ENCODE measurements around the gene ZNF280A. TPM values are rescaled to one million over a fixed set of nuclear protein-coding genes. Genes with fewer than 3 reads are reported as not detected.
"Not testable (repeated sequence)": the region's sequence is repeated elsewhere in the genome, so short reads cannot be mapped to it uniquely, and the experiment has no call there.

Gene ZNF280A
- polyA plus RNA-seq, 1 donor = not detected

DNA sequence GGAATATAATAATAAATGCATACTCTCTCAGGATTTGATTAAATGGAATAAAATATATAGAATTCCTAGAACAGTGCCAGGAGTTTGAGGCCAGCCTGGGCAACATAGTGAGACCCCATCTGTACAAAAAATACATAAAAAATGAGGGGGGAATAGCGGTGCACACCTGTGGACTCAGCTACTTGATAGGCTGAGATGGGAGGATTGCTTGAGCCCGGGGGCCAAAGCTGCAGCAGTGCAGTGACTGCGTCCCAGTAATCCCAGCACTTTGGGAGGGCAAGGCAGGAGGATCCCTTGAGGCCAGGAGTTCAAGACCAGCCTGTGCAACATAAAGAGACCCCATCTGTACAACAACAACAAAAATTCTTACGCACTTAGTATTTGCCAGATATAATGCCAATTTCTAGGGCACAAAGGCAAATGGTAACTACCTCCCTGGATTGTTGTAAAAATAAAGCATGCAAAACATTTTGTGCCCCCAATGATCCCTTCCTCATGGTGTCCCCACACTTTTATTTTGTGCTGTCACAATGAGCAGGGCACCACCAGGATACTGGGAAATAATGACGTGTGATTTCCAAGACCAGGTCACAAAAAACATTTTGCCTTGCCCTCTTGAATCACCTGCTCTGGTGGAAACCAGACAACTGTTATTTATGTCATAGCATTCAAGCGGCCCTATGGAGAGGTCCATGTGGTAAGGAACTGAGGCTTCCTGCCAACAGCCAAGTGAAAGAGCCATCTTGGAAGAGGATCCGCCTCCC, 18.3 kb upstream of the ZNF280A start:
- H3K27ac ChIP-seq (ENCODE audit: low read length) = no peak overlapping the region
- no CpG with 5 or more reads among the region's 7 CpGs for WGBS (ENCODE audit: insufficient coverage, low lambda C conversion rate)
- H3K4me1 ChIP-seq (ENCODE audit: control insufficient read depth, insufficient read depth, low read length) = no peaks in the 10 kb centered on the region
- H3K4me3 ChIP-seq (ENCODE audit: low read length) = no peak overlapping the region
- no peaks in the 10 kb centered on the region for H3K36me3 ChIP-seq (ENCODE audit: control insufficient read depth, insufficient read depth, low read length)
- DNase-seq = no peak
- peaks cover 5% of the 10 kb centered on the region for H3K27me3 ChIP-seq (ENCODE audit: control insufficient read depth, insufficient read depth, low read length)
- H3K9me3 ChIP-seq (ENCODE audit: control insufficient read depth, low read depth, low read length) = no peaks in the 10 kb centered on the region

DNA sequence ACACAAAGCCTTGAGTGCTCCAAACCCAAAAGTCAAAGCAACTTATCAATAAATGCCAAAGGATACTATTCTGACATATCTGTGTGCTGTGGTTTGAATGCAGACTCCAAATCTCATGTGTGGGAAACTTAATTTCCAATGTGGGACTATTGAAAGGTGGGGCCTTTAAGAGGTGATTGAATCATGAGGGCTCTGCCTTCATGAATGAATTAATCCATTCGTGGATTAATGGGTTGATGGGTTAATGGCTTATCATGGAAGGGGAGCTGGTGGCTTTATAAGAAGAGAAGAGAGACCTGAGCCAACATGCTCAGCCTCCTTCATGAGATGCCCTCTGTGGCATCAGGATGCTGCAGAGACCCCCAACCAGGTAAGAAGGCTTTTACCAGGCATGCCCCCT, 16.8 kb upstream of the ZNF280A start:
- no peaks in the 10 kb centered on the region for H3K36me3 ChIP-seq (ENCODE audit: control insufficient read depth, insufficient read depth, low read length)
- DNase-seq = no peak
- H3K4me3 ChIP-seq (ENCODE audit: low read length) = no peak overlapping the region
- H3K9me3 ChIP-seq (ENCODE audit: control insufficient read depth, low read depth, low read length) = no peaks in the 10 kb centered on the region
- H3K27ac ChIP-seq (ENCODE audit: low read length) = no peak overlapping the region
- no peaks in the 10 kb centered on the region for H3K4me1 ChIP-seq (ENCODE audit: control insufficient read depth, insufficient read depth, low read length)
- H3K27me3 ChIP-seq (ENCODE audit: control insufficient read depth, insufficient read depth, low read length) = peaks cover 5% of the 10 kb centered on the region
- WGBS (ENCODE audit: insufficient coverage, low lambda C conversion rate) = 17% methylated on average over 1 of the region's 1 CpG

DNA sequence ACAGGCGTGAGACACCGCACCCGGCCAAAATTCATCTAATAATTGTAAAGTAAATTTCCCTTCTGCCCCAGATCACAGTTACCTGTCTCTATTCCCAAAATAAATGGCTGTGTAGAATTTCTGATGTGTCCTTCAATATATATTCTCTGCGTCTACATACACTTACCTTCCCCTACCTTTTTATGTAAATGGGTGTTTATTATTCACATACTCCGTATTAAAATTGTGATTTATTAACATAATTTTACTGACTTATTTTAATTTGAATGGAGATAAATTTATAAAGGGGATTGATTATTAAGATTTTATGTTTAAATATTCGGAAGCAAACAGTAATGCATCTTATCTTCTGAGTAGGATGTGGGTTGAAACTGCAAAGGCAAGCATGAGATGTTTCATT, 16.4 kb upstream of the ZNF280A start:
- 100% methylated on average over 2 of the region's 6 CpGs for WGBS (ENCODE audit: insufficient coverage, low lambda C conversion rate)
- no peaks in the 10 kb centered on the region for H3K4me1 ChIP-seq (ENCODE audit: control insufficient read depth, insufficient read depth, low read length)
- peaks cover 5% of the 10 kb centered on the region for H3K27me3 ChIP-seq (ENCODE audit: control insufficient read depth, insufficient read depth, low read length)
- no peak for DNase-seq
- H3K9me3 ChIP-seq (ENCODE audit: control insufficient read depth, low read depth, low read length) = no peaks in the 10 kb centered on the region
- H3K27ac ChIP-seq (ENCODE audit: low read length) = no peak overlapping the region
- H3K36me3 ChIP-seq (ENCODE audit: control insufficient read depth, insufficient read depth, low read length) = no peaks in the 10 kb centered on the region
- H3K4me3 ChIP-seq (ENCODE audit: low read length) = no peak overlapping the region

DNA sequence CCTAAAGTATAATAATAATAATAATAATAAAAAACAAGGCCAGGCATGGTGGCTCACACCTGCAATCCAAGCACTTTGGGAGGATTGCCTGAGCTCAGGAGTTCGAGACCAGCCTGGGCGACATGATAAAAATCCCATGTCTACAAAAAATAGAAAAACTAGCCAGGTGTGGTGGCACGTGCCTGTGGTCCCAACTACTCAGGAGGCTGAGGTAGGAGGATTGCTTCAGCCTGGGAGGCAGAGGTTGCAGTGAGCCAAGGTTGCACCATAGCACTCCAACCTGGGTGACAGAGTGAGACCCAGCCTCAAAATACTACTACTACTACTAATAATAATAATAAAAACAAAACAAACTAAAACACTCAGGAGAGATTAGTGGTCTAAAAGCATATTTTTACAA, 15.6 kb upstream of the ZNF280A start:
- no peak for DNase-seq
- H3K9me3 ChIP-seq (ENCODE audit: control insufficient read depth, low read depth, low read length) = no peaks in the 10 kb centered on the region
- no peaks in the 10 kb centered on the region for H3K4me1 ChIP-seq (ENCODE audit: control insufficient read depth, insufficient read depth, low read length)
- no peak overlapping the region for H3K4me3 ChIP-seq (ENCODE audit: low read length)
- H3K27me3 ChIP-seq (ENCODE audit: control insufficient read depth, insufficient read depth, low read length) = peaks cover 5% of the 10 kb centered on the region
- WGBS (ENCODE audit: insufficient coverage, low lambda C conversion rate) = no CpG with 5 or more reads among the region's 3 CpGs
- no peak overlapping the region for H3K27ac ChIP-seq (ENCODE audit: low read length)
- no peaks in the 10 kb centered on the region for H3K36me3 ChIP-seq (ENCODE audit: control insufficient read depth, insufficient read depth, low read length)

DNA sequence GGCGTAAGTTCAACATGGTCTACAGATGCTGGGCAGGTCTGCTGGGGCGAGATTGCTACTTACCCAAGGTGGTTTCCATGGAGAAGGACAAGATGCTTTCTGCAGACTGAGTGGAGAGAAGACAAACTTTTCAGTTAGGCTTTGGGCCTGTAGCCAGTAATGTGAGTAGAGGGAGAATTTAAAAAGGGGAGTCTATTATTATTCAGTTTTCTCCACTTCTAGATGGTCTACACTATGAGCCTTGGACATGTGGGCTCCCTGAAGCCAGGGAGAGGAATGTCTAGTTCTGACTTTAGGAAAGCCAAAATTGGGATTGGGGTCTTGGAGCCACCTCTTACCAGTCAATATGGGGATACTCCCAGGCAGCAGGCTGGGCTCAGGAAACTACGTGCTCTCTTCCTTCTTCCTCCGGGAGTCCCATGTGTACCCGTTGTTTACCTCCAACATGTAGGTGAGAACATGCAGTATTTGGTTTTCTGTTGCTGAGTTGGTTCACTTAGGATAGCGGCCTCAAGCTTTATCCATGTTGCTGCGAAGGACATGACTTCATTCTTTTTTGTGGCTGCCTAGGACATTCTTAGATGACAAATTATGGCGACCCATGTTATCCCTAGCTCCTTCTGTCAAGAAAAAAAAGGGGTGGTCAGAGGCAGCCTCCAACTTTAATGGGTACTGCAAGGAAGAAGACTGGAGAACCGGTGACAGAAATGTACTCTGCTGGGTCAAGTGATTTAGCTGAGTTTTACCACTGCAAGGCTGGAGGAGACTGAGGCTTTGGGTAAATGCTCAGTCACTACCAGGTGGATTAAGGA, 14.7 kb upstream of the ZNF280A start:
- DNase-seq = no peak
- H3K4me3 ChIP-seq (ENCODE audit: low read length) = no peak overlapping the region
- H3K9me3 ChIP-seq (ENCODE audit: control insufficient read depth, low read depth, low read length) = no peaks in the 10 kb centered on the region
- no peaks in the 10 kb centered on the region for H3K36me3 ChIP-seq (ENCODE audit: control insufficient read depth, insufficient read depth, low read length)
- H3K27ac ChIP-seq (ENCODE audit: low read length) = no peak overlapping the region
- H3K4me1 ChIP-seq (ENCODE audit: control insufficient read depth, insufficient read depth, low read length) = no peaks in the 10 kb centered on the region
- peaks cover 5% of the 10 kb centered on the region for H3K27me3 ChIP-seq (ENCODE audit: control insufficient read depth, insufficient read depth, low read length)
- 83% methylated on average over 1 of the region's 9 CpGs for WGBS (ENCODE audit: insufficient coverage, low lambda C conversion rate)

DNA sequence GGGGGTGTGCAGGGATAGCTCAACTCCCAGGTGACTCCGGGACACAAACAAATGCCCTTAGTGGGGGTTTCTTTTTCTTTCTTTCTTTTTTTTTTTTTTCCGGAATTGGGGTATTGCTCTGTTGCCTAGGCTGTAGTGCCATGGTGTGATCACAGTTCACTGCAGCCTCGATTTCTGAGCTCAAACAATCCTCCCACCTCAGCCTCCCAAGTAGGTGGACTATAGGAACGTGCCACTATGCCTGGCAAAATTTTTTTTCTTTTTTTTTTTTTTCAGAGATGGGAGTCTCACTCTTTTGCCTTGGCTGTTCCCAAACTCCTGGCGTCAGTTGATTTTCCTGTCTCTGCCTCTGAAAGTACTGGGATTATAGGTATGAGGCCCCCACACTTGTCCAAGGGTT, 13.8 kb upstream of the ZNF280A start:
- no peak for DNase-seq
- H3K27ac ChIP-seq (ENCODE audit: low read length) = no peak overlapping the region
- H3K4me1 ChIP-seq (ENCODE audit: control insufficient read depth, insufficient read depth, low read length) = no peaks in the 10 kb centered on the region
- no peaks in the 10 kb centered on the region for H3K36me3 ChIP-seq (ENCODE audit: control insufficient read depth, insufficient read depth, low read length)
- 53% methylated on average over 3 of the region's 5 CpGs for WGBS (ENCODE audit: insufficient coverage, low lambda C conversion rate)
- H3K27me3 ChIP-seq (ENCODE audit: control insufficient read depth, insufficient read depth, low read length) = peaks cover 5% of the 10 kb centered on the region
- no peaks in the 10 kb centered on the region for H3K9me3 ChIP-seq (ENCODE audit: control insufficient read depth, low read depth, low read length)
- no peak overlapping the region for H3K4me3 ChIP-seq (ENCODE audit: low read length)

DNA sequence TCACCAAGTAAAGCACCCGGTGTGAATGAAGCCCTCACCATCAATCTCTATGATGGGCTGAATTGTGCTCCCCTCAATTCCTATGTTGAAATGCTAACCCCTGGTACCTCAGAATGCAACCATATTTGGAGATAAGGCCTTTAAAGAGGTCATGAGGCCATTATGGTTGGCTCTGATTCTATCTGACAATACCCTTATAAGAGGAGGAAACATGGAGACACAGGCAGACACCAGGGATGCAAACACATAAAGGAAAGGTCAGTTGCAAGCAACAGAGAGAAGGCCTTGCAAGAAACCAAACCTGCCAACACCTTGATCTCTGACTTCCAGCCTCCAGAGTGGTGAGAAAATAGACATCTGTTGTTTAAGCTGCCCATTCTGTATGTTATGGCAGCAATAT, 13.3 kb upstream of the ZNF280A start:
- Histone ChIP-seq H3K4me3 (ENCODE audit: low read length) (no peak overlapping the region), H3K27ac (ENCODE audit: low read length) (no peak overlapping the region), H3K9me3 (ENCODE audit: control insufficient read depth, low read depth, low read length) (no peaks in the 10 kb centered on the region), H3K27me3 (ENCODE audit: control insufficient read depth, insufficient read depth, low read length) (peaks cover 4% of the 10 kb centered on the region), H3K4me1 (ENCODE audit: control insufficient read depth, insufficient read depth, low read length) (no peaks in the 10 kb centered on the region), H3K36me3 (ENCODE audit: control insufficient read depth, insufficient read depth, low read length) (no peaks in the 10 kb centered on the region)
- no peak for DNase-seq
- WGBS (ENCODE audit: insufficient coverage, low lambda C conversion rate) = no CpG with 5 or more reads among the region's 1 CpG

DNA sequence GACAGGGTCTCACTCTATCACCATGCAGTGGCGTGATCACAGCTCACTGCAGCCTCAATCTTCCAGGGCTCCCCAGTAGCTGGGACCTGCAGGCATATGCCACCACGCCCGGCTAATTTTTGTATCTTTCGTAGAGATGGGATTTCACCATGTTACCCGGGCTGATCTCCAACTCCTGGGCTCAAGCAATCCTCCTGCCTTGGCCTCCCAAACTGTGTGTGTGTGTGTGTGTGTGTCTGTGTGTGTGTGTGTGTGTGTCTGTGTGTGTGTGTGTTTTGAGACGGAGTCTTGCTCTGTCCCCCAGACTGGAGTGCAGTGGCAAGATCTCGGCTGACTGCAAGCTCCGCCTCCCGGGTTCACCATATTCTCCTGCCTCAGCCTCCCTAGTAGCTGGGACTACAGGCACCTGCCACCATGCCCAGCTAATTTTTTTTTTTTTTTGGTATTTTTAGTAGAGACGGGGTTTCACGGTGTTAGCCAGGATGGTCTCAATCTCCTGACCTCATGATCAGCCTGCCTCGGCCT, 12.5 kb upstream of the ZNF280A start:
- H3K4me1 ChIP-seq (ENCODE audit: control insufficient read depth, insufficient read depth, low read length); H3K27me3 ChIP-seq (ENCODE audit: control insufficient read depth, insufficient read depth, low read length); H3K36me3 ChIP-seq (ENCODE audit: control insufficient read depth, insufficient read depth, low read length); DNase-seq; H3K4me3 ChIP-seq (ENCODE audit: low read length); H3K27ac ChIP-seq (ENCODE audit: low read length); H3K9me3 ChIP-seq (ENCODE audit: control insufficient read depth, low read depth, low read length): not testable (repeated sequence)
- no CpG with 5 or more reads among the region's 12 CpGs for WGBS (ENCODE audit: insufficient coverage, low lambda C conversion rate)

DNA sequence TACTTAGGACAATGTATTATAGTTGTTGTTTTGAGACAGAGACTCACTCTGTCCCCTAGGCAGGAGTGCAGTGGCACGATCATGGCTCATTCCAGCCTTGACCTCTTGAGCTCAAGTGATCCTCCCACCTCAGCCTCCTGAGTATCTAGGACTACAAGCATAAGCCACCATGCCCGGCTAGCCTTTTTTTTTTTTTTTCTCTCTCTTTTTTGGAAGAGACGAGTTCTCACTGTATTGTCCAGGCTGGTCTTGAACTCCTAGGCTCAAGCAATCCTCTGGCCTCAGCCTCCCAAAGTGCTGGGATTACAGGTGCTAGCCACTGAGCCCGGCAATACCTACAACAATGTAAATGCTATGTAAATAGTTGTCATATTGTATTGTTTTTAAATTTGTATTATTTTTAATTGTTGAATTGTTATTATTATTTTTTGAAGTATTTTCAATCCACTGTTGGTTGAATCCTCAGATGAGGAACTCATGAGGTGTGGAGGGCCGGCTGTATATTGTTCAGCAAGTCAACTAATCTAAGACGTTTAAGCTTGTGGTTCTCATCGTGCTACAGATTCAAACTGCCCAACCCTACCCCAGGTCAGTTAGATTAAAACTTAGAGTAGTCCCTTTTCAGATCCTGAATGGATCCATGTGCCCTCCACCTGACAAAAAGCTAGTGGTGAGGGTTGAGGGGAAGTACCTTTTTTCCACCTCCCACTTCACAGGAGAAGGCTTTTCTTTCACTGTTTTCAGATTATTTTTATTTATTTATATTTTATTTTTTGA, 11.9 kb upstream of the ZNF280A start:
- Histone ChIP-seq H3K27me3 (ENCODE audit: control insufficient read depth, insufficient read depth, low read length) (peaks cover under 1% of the 10 kb centered on the region), H3K27ac (ENCODE audit: low read length) (no peak overlapping the region), H3K4me1 (ENCODE audit: control insufficient read depth, insufficient read depth, low read length) (no peaks in the 10 kb centered on the region), H3K4me3 (ENCODE audit: low read length) (no peak overlapping the region), H3K36me3 (ENCODE audit: control insufficient read depth, insufficient read depth, low read length) (no peaks in the 10 kb centered on the region), H3K9me3 (ENCODE audit: control insufficient read depth, low read depth, low read length) (no peaks in the 10 kb centered on the region)
- DNase-seq = no peak
- WGBS (ENCODE audit: insufficient coverage, low lambda C conversion rate) = no CpG with 5 or more reads among the region's 7 CpGs

DNA sequence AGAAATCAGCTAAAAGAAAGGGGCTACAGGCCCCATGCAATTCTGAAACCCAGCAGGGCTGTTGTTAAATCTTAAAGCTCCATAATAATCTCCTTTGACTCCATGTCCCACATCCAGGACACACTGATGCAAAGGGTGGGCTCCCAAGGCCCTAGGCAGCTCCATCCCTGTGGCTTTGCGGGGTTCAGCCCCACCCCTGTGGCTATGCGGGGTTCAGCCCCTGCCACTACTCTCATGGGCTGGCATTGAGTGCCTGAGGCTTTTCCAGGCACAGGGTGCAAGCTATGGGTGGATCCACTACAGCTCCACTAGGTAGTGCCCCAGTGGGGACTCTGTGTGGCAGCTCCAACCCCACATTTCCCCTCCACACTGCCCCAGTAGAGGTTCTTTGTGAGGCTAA, 8.7 kb upstream of the ZNF280A start:
- Histone ChIP-seq H3K36me3 (ENCODE audit: control insufficient read depth, insufficient read depth, low read length) (no peaks in the 10 kb centered on the region), H3K9me3 (ENCODE audit: control insufficient read depth, low read depth, low read length) (no peaks in the 10 kb centered on the region), H3K27me3 (ENCODE audit: control insufficient read depth, insufficient read depth, low read length) (no peaks in the 10 kb centered on the region), H3K4me1 (ENCODE audit: control insufficient read depth, insufficient read depth, low read length) (no peaks in the 10 kb centered on the region), H3K27ac (ENCODE audit: low read length) (no peak overlapping the region), H3K4me3 (ENCODE audit: low read length) (no peak overlapping the region)
- no peak for DNase-seq
- WGBS (ENCODE audit: insufficient coverage, low lambda C conversion rate) = no CpG with 5 or more reads among the region's 2 CpGs
